RPMI7951 (cell line): Measurements from ENCODE around the gene WDR72. TPM values are rescaled to one million over a fixed set of nuclear protein-coding genes. Genes with fewer than 3 reads are reported as not detected.
"Not testable (repeated sequence)": the region's sequence is repeated elsewhere in the genome, so short reads cannot be mapped to it uniquely, and the experiment has no call there.

Experiments used
- DNase-seq: peaks from one replicate; pipeline ENCODE4 v3.0.0-alpha.2; 2012; ENCODE audit warnings: low read depth
- total RNA-seq: library from RNA; depleted of rRNA; stranded (reverse); fragments of >200 nt; shearing (Covaris generic); gene quantifications from 2 replicates; pipeline ENCODE4 v1.2.3, GENCODE V29; 2014; rRNA removed

The WDR72 gene
- 0.39 TPM in 1 of 2 replicates, not detected in the other for total RNA-seq

DNA sequence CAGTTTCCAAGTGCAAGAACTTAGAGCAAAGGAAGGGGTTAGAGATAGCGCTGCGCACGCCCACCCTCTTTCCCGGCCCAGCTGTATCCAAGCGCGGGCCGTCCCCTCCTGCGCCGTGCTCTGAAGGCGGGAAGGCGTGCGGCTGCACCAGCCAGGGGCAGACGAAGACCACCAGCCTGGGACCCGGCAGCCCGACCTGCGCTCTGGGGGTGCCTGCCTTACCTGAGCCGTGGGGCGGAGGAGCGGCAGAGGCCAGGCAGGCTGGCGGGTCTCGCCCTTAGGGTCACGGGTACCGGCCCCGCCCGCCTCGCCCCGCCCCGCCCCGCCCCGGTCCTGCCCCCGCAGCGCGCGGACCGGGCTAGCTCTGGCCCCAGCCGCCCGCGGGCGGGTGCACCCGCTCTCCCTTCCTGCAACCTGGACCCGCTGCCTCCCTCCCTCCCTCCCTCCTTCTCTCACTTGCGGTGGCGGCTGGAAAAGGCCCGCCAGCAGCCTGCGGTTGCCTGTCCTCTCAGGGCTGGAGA, at the start of gene WDR72:
Gene WDR72, minus strand, starts transcription at position 253 of the 521 bp plus-strand sequence. CDS start 26,514 bp downstream, outside the sequence.
- no peak for DNase-seq

DNA sequence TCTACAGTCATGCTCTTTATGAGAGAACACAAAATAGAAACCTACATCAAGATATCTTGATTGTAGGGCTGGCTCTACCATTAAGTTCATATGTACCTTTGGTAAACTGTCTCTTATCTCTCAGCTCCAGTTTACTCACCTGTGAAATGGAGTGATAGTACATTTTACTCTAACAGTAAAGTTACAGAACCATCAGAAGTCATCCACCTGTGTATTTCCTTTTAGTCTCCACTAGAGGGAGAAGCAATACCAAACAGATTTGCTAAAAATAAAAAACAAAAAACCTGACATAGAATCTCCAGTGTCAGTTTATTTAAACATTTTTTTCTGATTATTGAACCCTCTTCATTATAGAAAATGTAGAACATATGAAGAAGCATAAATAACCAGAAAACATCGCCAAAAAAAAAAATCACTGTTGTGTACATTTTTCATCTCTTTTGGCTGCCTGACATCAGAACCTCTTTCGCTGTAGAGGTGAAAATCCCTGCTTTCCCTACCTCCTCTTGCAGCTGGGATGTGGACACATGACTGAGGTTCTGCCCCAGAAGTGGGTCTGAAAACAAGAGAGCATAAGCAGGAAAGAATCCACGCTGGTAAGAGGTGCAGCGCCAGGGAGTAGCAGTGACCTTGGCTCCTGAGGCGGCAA, 48.7 kb upstream of the WDR72 start:
- peak; percentile 7 for DNase-seq

DNA sequence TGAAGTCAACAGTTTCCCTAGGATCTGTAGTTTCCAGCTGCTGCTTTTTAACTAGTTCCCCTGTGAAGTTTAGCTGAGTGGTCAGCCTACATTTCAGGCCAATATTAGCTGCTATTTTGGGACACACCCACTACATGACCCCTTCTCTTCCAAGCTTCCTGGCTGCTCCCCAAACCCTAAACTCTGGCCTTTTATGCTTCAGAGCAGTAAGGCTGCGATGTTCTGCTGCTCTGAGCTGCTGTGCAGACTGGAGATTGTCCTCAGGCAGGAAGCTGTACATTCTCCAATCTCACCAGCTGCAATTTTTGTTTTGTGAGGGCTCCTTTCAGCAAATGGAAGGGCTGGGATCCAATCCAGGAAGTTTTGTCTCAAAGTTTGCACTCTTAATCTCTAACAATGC, 48.0 kb upstream of the WDR72 start:
- DNase-seq: no peak

DNA sequence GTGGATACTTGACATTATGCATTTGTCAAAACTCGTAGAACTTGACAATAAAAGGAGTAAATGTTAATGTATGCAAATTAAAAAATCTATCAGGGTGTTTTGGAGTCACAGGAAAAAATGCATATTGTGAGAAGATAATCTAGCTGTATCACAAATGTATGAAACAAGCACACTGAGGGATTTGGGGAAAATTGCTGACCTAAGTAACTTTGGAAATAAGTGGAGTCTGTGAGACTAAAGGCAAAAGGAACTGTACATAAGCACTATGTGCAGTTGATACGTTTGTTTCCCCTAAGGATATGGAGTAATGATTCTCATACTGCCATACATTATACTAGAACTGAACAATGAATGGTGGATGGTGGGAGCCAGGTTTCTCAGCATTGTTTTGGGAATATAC, 43.2 kb upstream of the WDR72 start:
- no peak for DNase-seq

- no peak for DNase-seq
Observed at GRCh38 chr15:53791581-53791980, 32.1 kb upstream of the WDR72 start.

DNA sequence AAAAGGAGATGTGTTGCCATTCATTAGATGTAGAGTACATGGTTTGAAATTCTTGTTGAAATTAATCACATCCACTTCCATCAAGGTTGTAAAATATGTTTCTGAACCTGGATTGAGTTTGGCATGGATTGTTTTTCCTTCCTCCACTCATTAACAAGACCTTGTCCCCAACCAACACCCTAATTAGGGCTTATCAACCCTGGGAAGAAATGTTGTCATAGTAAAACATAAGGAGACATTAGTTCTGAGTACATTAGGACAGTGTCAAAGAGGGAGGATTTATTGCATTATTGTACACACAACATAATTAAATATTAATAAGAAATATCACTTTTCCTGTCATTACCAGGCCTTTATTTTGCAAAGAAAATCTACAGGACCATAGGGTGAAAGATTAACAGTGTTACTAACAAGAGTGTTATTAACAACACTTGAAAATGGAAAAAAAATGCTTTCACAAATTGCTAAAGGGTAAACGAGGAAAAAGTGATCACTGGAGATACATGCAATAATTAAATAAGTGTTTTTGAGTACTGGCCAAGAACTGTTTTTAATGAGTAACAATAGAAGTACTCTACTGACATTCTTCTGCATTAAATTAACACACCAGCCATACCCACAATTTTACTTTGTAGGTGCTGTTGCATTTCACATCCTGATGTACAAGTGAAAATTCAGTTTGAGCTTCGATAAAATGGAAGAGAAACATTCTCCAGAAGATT, 30.4 kb upstream of the WDR72 start:
- DNase-seq: no peak

GRCh38 chr15:53786401-53786800, 26.9 kb upstream of the WDR72 start:
- DNase-seq: no peak

DNA sequence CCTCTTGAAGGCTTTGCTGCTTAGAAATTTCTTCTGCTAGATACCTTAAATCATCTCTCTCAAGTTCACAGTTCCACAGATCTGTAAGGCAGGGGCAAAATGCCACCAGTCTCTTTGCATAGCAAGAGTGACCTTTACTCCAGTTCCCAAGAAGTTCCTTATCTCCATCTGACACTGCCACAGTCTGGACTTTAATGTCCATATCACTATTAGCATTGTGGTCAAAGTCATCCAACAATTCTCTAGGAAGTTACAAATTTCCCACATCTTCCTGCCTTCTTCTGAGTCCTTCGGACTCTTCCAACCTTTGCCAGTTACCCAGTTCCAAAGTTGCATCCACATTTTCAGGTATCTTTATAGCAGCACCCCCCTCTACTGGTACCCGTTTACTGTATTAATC, 25.8 kb upstream of the WDR72 start:
- not testable (repeated sequence) for DNase-seq

- no peak for DNase-seq
Observed at GRCh38 chr15:53762916-53763315, 3.5 kb upstream of the WDR72 start.

DNA sequence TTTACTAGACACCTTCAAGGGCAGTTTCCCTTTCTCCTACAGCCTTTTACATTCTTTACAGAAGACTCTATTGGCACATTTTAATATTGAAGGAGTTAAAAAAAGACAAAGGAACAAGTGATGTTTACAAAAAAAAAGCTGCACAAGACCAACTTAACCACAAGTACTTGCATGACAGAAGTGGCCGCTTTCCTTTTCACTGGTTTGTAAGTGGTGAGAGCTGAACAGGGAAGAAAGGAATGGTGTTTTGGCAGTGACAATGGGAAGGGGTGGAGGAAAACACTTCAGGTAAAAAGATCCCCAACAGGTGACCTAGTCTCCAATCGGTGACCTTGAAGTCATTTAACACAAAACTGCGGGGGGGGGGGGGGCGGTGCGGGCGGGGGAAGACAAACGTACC, 1.1 kb downstream of the WDR72 start:
- no peak for DNase-seq

GRCh38 chr15:53757906-53758305, 1.6 kb downstream of the WDR72 start:
- no peak for DNase-seq

DNA sequence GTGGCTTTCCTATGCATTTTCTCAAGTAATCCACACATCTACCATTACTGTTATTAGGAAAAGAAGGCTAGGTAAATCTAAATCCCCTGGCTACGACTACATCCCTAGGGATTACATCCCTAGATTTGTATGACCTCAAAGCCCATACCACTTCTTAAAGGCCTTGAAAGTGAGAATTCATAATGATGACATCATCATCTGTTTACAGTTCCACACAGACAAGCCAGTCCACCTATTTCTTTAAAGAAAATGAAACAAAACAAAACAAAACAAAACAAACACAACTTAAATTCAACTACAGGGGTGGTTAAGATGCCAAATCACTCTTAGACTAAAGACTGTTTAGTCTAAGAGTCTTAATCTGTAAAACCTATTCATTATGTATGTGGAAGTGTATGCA, 5.7 kb downstream of the WDR72 start:
- no peak for DNase-seq

- no peak for DNase-seq
Observed at GRCh38 chr15:53752406-53752805, 7.1 kb downstream of the WDR72 start.

DNA sequence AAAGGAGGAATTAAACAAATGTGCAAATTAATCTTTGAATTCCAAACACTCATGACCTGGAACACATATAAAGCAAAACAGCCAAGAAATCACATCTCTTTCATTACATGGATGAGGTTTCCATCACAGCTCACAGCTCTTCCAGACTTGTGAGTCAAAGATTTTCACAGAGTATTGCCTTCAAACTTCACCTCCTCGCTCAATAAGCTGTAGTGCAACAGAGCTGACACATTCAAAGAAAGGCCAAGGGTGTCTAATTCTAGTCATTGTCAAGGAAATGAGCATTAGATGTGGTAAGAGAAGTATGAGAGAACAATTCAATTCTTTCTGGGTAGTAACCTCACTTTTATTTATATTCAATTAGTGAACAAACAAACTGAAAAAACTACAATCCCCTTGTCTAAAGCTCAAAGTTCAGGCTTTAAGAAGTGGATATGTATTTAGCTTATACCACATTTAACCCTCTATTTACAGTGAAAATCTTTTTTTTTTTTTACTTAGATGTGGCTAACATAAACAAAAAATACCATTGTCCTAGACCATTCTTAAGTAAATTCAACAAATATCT, 11.9 kb downstream of the WDR72 start:
- DNase-seq: no peak

DNA sequence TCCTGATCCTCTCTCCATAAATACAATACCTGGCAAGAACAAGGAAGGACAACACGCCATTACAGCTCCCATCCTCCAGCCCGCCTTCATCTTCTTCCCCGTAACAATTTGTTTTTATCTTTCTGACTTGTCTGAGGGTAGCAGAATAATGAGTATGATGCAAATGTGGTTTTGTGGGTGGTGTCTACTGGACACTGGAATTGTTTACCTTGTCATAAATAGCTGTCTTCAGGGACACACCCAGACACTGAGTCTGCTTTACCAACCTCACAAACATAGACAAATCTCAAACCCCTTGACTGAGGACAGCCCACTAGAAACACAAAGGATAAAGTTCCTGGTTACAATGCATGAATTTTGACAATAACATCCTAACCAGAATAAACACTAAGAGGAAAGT, 13.4 kb downstream of the WDR72 start:
- no peak for DNase-seq

DNA sequence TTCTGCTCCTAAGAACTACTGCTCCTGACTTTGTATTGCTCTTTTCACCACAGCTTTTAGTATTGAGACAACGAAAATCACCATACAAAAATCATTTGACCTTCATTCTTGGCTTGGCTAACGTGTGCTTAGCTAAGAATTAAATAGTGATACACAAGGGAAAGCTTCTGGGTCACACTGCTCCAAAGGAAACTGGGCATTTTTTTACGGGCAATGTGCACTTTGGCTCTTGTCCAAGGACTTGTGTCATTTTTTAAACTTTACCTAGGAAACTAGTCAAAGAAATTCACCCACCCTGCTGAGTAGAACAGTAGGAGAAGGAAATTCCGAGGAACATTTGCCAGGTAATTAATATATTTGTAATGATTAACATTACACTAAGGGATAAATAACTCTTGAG, 19.8 kb downstream of the WDR72 start:
- no peak for DNase-seq

DNA sequence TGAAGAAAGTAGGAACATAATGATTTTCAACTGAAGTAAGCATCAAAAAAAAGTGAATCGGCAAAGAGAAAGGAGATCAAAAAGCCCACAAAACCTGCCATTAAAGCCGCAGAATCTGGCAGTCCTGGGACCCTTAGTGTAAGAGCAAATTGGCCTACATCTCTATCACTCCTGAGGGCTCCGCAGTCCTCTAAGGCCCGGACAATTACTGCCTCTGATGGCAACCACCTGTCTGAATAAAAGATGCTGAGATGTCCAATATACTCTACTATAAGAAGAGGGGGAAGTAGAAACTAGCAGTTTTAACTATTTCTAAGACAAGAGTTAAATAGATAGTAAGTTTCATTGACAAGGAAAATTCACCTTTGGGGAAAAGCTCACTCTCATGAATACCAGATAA, 20.3 kb downstream of the WDR72 start:
- DNase-seq: no peak

GRCh38 chr15:53721334-53722087, 38.0 kb downstream of the WDR72 start:
- no peak for DNase-seq

DNA sequence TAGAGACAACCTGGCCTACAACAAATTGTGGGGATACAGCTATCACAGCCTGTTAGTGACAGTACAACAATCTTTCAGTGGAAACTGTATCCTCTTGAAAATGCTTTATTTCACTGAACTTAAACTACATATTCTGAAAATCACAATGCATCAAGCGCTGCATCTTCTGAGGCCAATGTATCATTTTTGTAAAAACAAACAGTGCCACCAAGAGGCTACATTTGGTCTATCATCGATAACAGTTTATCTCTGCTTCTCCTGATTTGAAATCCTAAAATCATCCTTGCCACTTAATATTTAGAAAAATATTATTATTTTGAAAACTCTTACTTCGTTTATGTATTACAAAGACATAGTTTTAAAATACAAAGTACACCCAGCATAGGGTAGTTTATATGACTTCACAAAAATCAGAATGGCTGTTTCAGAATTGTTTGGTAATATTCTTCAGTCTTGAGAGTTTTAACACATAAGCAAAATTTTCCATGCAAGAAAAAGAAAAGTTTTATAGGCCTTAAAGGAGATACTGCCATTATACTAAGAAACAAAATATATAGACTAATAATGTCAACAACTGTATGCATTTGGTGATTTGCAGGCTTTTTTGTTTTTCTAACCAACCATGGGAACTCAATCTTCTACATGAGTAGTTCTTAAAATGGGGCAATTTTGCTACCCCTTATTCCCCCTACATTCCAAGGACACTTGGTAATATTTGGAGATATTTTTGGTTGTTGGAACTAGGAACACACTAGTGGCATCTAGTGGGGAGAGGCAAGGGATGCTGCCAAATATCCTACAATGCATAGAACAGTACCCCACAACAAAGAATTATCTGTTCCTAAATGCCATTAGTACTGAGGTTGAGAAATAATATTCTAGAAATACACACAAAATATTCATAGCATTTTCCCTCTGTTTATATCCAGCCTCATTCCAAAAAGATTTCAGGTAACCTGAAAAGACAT, 42.3 kb downstream of the WDR72 start:
- no peak for DNase-seq

DNA sequence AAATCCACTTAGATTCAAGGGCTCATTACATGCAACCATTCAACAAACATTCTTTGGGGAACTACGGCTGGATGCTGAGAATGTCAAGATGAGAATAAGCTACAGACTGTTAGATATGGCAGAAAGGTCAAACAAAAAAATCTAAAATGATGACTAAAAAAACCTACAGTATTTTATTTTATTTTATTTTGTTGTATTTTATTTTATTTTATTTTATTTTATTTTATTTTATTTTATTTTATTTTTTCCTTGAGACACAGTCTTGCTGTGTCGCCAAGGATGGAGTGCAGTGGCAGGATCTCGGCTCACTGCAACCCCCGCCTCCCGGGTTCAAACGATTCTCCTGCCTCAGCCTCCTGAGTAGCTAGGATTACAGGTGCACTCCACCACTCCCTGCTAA, 46.2 kb downstream of the WDR72 start:
- no peak for DNase-seq

DNA sequence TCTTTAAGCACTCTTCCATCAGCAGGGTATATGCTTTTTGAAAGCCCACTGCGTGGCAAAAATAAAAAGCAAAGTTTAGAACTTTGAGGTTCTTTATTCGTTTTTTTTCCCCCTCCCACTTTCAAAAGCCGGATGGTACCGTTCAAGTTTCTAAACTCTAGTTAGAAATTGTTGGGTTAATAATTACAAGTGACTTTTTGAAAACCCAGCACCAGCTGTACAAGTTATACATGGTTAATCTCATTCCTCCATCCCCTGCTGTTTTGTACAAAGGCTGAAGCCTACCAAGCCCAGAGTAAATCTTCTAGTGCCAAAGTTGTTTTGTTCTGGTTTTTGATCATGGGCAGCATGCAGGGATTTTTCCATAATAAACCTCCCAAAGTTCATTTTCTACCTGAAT, 48.6 kb downstream of the WDR72 start:
- DNase-seq: no peak
